Measurements from ENCODE around the gene MRTFB. TPM values are rescaled to one million over a fixed set of nuclear protein-coding genes. Genes with fewer than 3 reads are reported as not detected.
"Not testable (repeated sequence)": the region's sequence is repeated elsewhere in the genome, so short reads cannot be mapped to it uniquely, and the experiment has no call there.

The MRTFB gene, protein sequence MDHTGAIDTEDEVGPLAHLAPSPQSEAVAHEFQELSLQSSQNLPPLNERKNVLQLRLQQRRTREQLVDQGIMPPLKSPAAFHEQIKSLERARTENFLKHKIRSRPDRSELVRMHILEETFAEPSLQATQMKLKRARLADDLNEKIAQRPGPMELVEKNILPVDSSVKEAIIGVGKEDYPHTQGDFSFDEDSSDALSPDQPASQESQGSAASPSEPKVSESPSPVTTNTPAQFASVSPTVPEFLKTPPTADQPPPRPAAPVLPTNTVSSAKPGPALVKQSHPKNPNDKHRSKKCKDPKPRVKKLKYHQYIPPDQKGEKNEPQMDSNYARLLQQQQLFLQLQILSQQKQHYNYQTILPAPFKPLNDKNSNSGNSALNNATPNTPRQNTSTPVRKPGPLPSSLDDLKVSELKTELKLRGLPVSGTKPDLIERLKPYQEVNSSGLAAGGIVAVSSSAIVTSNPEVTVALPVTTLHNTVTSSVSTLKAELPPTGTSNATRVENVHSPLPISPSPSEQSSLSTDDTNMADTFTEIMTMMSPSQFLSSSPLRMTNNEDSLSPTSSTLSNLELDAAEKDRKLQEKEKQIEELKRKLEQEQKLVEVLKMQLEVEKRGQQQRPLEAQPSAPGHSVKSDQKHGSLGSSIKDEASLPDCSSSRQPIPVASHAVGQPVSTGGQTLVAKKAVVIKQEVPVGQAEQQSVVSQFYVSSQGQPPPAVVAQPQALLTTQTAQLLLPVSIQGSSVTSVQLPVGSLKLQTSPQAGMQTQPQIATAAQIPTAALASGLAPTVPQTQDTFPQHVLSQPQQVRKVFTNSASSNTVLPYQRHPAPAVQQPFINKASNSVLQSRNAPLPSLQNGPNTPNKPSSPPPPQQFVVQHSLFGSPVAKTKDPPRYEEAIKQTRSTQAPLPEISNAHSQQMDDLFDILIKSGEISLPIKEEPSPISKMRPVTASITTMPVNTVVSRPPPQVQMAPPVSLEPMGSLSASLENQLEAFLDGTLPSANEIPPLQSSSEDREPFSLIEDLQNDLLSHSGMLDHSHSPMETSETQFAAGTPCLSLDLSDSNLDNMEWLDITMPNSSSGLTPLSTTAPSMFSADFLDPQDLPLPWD
- total RNA-seq (10 to 100 TPM; 18.0 to 19.4 TPM), total RNA-seq (5.0 to 50.3 (median 14.7) reads per million in 172 experiments)
- polyA plus RNA-seq (2013, experiment 1 of 2): 10.1 TPM
- 11.2 TPM for polyA plus RNA-seq (2013, experiment 2 of 2)

DNA sequence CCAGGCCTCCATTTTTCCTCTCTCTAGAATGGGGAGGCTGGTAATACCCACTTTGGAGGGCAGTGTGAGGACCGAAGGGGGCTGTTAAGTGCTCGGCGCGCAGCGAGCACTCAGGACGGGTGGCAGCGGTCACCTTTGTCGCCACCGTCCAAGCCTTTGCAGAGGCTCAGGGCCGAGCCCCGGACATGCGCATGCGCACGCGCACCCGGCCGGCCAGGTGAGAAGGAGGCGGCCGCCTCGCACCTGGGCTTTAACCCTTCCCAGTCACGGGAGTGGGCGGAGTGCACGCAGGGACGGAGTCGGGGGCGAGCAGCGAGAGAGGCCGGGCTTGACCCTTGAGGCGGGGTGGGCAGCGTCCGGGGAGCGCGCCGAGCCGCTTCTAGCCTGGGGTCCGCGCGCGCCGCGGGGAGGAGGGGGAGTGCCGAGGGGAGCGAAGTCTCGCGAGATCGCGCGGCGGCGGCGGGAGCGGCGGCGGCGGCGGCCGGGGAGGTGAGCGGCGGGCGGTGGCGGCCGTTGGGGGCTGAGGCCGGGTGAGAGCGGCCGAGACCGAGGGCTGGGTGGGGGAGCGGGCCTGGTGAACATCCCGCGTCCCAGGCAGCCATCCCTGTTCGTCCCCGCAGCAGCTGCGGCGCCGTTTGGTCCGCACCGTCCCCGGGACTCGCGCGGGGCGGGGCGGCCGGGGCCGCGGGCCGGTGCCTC lies at the start of gene MRTFB:
Gene MRTFB (plus strand): TSS at position 443 of the 699 bp plus-strand sequence. CDS start 69,288 bp downstream, outside the sequence.
- Histone ChIP-seq H3K36me3 (ENCODE audit: insufficient read depth, low read length) (no peaks in the 10 kb centered on the region), H3K27me3 (ENCODE audit: control insufficient read depth in 1 of 2, insufficient read depth in 2 of 2, low read length in 2 of 2) (peaks cover 0 to 3% of the 10 kb centered on the region in 2 experiments), H3K4me3 (ENCODE audit: low read length) (peak within 1 kb of the TSS; percentile 84), H3K9me3 (ENCODE audit: control insufficient read depth in 1 of 2, insufficient read depth in 1 of 2, low read length in 2 of 2) (no peaks in the 10 kb centered on the region), H3K27ac (ENCODE audit: low read depth in 1 of 2, low read length in 2 of 2) (peak within 1 kb of the TSS in 1 of 2 donors; percentile 69), H3K4me1 (ENCODE audit: insufficient read depth, low read length) (peaks cover 17% of the 10 kb centered on the region)
- no peaks in the 10 kb centered on the region for H3K9me3 Mint-ChIP-seq
- no peaks in the 10 kb centered on the region for H3K27me3 Mint-ChIP-seq
- DNase-seq (peak; percentile 63 to 90 (median 76)), ATAC-seq (ENCODE audit: poor library complexity) (peak; percentile 90)
- TF ChIP-seq, protein P1, sequence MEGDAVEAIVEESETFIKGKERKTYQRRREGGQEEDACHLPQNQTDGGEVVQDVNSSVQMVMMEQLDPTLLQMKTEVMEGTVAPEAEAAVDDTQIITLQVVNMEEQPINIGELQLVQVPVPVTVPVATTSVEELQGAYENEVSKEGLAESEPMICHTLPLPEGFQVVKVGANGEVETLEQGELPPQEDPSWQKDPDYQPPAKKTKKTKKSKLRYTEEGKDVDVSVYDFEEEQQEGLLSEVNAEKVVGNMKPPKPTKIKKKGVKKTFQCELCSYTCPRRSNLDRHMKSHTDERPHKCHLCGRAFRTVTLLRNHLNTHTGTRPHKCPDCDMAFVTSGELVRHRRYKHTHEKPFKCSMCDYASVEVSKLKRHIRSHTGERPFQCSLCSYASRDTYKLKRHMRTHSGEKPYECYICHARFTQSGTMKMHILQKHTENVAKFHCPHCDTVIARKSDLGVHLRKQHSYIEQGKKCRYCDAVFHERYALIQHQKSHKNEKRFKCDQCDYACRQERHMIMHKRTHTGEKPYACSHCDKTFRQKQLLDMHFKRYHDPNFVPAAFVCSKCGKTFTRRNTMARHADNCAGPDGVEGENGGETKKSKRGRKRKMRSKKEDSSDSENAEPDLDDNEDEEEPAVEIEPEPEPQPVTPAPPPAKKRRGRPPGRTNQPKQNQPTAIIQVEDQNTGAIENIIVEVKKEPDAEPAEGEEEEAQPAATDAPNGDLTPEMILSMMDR (IDR thresholded peaks at IDR 0.05): no peak
- H3K36me3 Mint-ChIP-seq (ENCODE audit: low read depth): peaks cover 9% of the 10 kb centered on the region
- ChIA-PET POLR2A (interaction anchor here (0.6 to 1.0 kb wide), 2 partner anchors 22 to 151 kb away, joined by 3 to 5 read pairs; partner anchors contain the start of gene ERCC4), CTCF (no interaction called here)
- intact Hi-C loops (cut with DNase I, micrococcal nuclease): loop anchor here in 1 of 2 experiments (5.0 to 10.0 kb wide), 4 partner anchors 149 to 1266 kb away; partner anchors contain the start of genes BFAR, CPPED1, ERCC4 and PARN
- peak within 1 kb of the TSS; percentile 82 for H3K27ac Mint-ChIP-seq
- H3K4me3 Mint-ChIP-seq: peak within 1 kb of the TSS; percentile 93
- peaks cover 39% of the 10 kb centered on the region for H3K4me1 Mint-ChIP-seq (ENCODE audit: low read depth)

DNA sequence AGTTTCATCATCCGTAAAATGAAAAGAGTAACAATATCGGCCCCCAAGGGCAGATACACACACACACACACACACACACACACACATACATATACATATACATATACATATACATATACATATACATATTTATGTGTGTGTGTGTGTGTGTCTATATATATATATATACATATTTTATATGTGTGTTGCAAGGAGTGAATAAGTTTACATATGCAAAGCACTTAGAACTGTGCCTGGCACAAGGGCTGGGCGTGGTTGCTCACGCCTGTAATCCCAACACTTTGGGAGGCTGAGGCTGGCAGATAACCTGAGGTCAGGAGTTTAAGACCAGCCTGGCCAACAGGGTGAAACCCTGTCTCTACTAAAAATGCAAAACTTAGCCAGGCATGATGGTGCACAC lies 47.6 kb upstream of the MRTFB start:
- H3K27me3 ChIP-seq (ENCODE audit: control insufficient read depth in 1 of 2, insufficient read depth in 2 of 2, low read length in 2 of 2); H3K27ac ChIP-seq (ENCODE audit: low read depth in 1 of 2, low read length in 2 of 2); intact Hi-C loops (cut with DNase I, micrococcal nuclease); H3K36me3 ChIP-seq (ENCODE audit: insufficient read depth, low read length); H3K36me3 Mint-ChIP-seq (ENCODE audit: low read depth); H3K4me3 Mint-ChIP-seq; H3K27me3 Mint-ChIP-seq; CTCF ChIA-PET; H3K4me1 Mint-ChIP-seq (ENCODE audit: low read depth); H3K4me1 ChIP-seq (ENCODE audit: insufficient read depth, low read length); H3K27ac Mint-ChIP-seq; POLR2A ChIA-PET; H3K4me3 ChIP-seq (ENCODE audit: low read length); H3K9me3 ChIP-seq (ENCODE audit: control insufficient read depth in 1 of 2, insufficient read depth in 1 of 2, low read length in 2 of 2); DNase-seq; H3K9me3 Mint-ChIP-seq; ATAC-seq (ENCODE audit: poor library complexity): not testable (repeated sequence)

DNA sequence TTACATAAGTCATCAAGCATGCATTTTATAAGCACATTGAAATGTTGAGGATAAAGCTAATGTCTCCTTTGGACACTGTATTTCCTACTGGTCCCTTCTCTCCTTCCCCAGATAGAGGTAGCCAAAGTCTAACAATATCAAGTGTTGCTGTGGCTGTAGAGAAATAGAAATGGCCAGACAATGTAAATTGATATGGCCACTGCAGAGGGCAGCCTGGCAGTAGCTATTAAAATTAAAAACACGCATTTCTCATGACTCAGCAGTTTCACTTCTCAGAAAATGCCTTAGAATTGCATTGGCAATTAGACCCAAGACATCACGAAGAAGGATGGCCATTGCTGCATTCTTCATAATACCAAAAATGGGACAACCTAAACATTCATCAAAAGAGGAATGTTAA lies 46.8 kb upstream of the MRTFB start:
- TF ChIP-seq, protein P1 (IDR thresholded peaks at IDR 0.05): no peak
- Mint-ChIP-seq H3K27me3 (peaks cover 8% of the 10 kb centered on the region), H3K4me1 (ENCODE audit: low read depth) (no peaks in the 10 kb centered on the region), H3K27ac (no peak overlapping the region), H3K4me3 (no peak overlapping the region), H3K36me3 (ENCODE audit: low read depth) (no peaks in the 10 kb centered on the region), H3K9me3 (peaks cover 2% of the 10 kb centered on the region)
- peaks cover 0 to 6% of the 10 kb centered on the region in 2 experiments for H3K9me3 ChIP-seq (ENCODE audit: control insufficient read depth in 1 of 2, insufficient read depth in 1 of 2, low read length in 2 of 2)
- no peaks in the 10 kb centered on the region for H3K4me1 ChIP-seq (ENCODE audit: insufficient read depth, low read length)
- H3K4me3 ChIP-seq (ENCODE audit: low read length): no peak overlapping the region
- H3K27me3 ChIP-seq (ENCODE audit: control insufficient read depth in 1 of 2, insufficient read depth in 2 of 2, low read length in 2 of 2): no peaks in the 10 kb centered on the region
- CTCF ChIA-PET: no interaction called here
- intact Hi-C loops (cut with DNase I, micrococcal nuclease): no loop called here
- POLR2A ChIA-PET: no interaction called here
- no peak overlapping the region for H3K27ac ChIP-seq (ENCODE audit: low read depth in 1 of 2, low read length in 2 of 2)
- ATAC-seq (ENCODE audit: poor library complexity): no peak
- peak in 1 of 14 experiments; percentile 5 for DNase-seq
- no peaks in the 10 kb centered on the region for H3K36me3 ChIP-seq (ENCODE audit: insufficient read depth, low read length)
